Measurements from ENCODE around the gene PSMD14.

PSMD14 gene

DNA sequence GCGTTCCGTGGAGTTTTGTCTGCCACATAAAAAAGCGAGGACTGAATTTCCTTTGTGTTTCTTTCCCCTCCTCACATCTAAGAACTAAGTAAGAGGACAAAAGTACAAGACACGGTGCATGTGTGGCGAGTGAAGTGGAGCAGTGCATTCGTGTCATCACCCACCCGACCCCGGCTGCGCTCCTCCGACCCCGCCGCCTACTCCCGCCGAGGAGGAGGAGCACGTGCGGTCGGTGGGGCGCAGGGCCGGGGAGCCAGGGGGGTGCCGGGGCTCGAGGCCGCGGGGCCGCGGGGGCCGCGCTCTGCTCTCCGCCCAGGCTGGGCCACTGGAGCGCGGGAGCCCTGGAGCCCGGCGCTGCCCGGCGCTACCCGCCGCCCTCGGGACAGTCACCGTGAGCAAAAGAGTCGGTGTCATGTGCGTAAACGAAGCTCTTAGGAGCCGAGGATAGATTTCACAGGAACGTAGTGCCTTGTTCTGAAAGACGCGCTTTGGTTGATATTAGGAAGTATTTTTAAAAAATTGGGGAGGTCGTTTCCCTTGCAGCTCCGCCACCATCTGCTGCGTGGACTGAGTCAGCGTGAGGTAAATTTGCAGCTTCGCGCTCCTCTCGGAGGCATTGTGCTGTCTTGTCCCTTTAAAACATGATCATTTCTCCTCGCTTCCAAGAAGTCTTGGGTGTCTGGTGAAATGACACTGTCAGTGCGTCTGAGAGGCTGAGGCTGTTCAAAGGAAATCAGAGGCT lies 118.9 kb downstream of the PSMD14 start:
- WGBS (ENCODE audit: insufficient coverage): 2% methylated on average over 52 of the region's 54 CpGs
- Histone ChIP-seq H3K27ac (ENCODE audit: insufficient read depth in 1 of 2, low read depth in 1 of 2, low read length in 2 of 2, poor library complexity in 1 of 2, severe bottlenecking in 2 of 2) (no peak overlapping the region), H3K36me3 (ENCODE audit: control insufficient read depth in 4 of 4, insufficient read depth in 4 of 4, low read length in 3 of 4) (no peaks in the 10 kb centered on the region), H3K4me3 (ENCODE audit: control insufficient read depth in 1 of 7, extremely low read depth in 1 of 7, insufficient read depth in 4 of 7, low read depth in 2 of 7, low read length in 6 of 7) (peak overlapping the region in 4 of 7 experiments; percentile 35 to 53 (median 39)), H3K4me1 (ENCODE audit: control extremely low read depth in 1 of 4, control insufficient read depth in 4 of 4, insufficient read depth in 4 of 4, low read length in 3 of 4) (peaks cover 0 to 24% (median 21%) of the 10 kb centered on the region in 4 experiments), H3K9me3 (ENCODE audit: control extremely low read depth in 1 of 5, control insufficient read depth in 4 of 5, insufficient read depth in 2 of 5, low read depth in 1 of 5, low read length in 4 of 5) (peaks cover 0 to 4% (median 0%) of the 10 kb centered on the region in 5 experiments), H3K27me3 (replicated peaks in 2 of 5; ENCODE audit: control insufficient read depth in 4 of 5, insufficient read depth in 5 of 5, low read length in 4 of 5) (peaks cover 48 to 97% (median 50%) of the 10 kb centered on the region in 5 experiments)
- ChIA-PET POLR2A (no interaction called here), CTCF (interaction anchor here (1.0 to 1.9 kb wide), 4 partner anchors 12 to 19 kb away, joined by 4 read pairs; no protein-coding TSS in a partner anchor)
- DNase-seq: peak; percentile 61 to 72 (median 71)

GRCh38 chr2:161427664-161428587 lies 119.7 kb downstream of the PSMD14 start:
- peaks cover 42 to 89% (median 45%) of the 10 kb centered on the region in 5 experiments for H3K27me3 ChIP-seq (replicated peaks in 2 of 5; ENCODE audit: control insufficient read depth in 4 of 5, insufficient read depth in 5 of 5, low read length in 4 of 5)
- POLR2A ChIA-PET: no interaction called here
- H3K27ac ChIP-seq (ENCODE audit: insufficient read depth in 1 of 2, low read depth in 1 of 2, low read length in 2 of 2, poor library complexity in 1 of 2, severe bottlenecking in 2 of 2): no peak overlapping the region
- peaks cover 0 to 24% (median 21%) of the 10 kb centered on the region in 4 experiments for H3K4me1 ChIP-seq (ENCODE audit: control extremely low read depth in 1 of 4, control insufficient read depth in 4 of 4, insufficient read depth in 4 of 4, low read length in 3 of 4)
- peak overlapping the region in 2 of 7 experiments; percentile 35 to 38 for H3K4me3 ChIP-seq (ENCODE audit: control insufficient read depth in 1 of 7, extremely low read depth in 1 of 7, insufficient read depth in 4 of 7, low read depth in 2 of 7, low read length in 6 of 7)
- DNase-seq: peak in 2 of 3 donors; percentile 18 to 23
- H3K36me3 ChIP-seq (ENCODE audit: control insufficient read depth in 4 of 4, insufficient read depth in 4 of 4, low read length in 3 of 4): no peaks in the 10 kb centered on the region
- 29% methylated on average over 46 of the region's 64 CpGs for WGBS (ENCODE audit: insufficient coverage)
- CTCF ChIA-PET: interaction anchor here (0.9 to 1.9 kb wide), 4 partner anchors 8 to 15 kb away, joined by 3 to 4 read pairs (median 4); no protein-coding TSS in a partner anchor
- H3K9me3 ChIP-seq (ENCODE audit: control extremely low read depth in 1 of 5, control insufficient read depth in 4 of 5, insufficient read depth in 2 of 5, low read depth in 1 of 5, low read length in 4 of 5): peaks cover 0 to 4% (median 0%) of the 10 kb centered on the region in 5 experiments

DNA sequence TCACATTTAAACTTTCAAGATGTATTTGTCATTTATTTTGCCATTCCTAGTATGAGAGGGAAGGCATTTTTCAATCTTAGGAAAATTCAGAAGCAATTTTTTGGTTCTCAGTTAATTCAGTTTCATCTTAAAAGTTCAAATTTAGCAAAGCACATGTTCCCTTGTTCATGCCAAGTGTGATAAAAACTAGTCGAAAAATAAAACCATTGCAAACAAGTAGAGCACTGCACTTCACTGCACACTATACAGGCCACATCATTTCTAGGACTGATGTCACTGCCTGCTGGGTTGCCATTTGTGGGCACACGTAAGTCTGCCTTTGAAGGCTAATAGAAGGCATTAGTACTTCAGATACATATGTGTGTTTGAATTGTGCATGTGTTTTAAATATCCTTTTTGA lies 122.2 kb downstream of the PSMD14 start:
- no peak overlapping the region for H3K4me3 ChIP-seq (ENCODE audit: control insufficient read depth in 1 of 7, extremely low read depth in 1 of 7, insufficient read depth in 4 of 7, low read depth in 2 of 7, low read length in 6 of 7)
- H3K4me1 ChIP-seq (ENCODE audit: control extremely low read depth in 1 of 4, control insufficient read depth in 4 of 4, insufficient read depth in 4 of 4, low read length in 3 of 4): peaks cover 0 to 14% (median 11%) of the 10 kb centered on the region in 4 experiments
- 100% methylated on average over 1 of the region's 2 CpGs for WGBS (ENCODE audit: insufficient coverage)
- no peaks in the 10 kb centered on the region for H3K36me3 ChIP-seq (ENCODE audit: control insufficient read depth in 4 of 4, insufficient read depth in 4 of 4, low read length in 3 of 4)
- peaks cover 0 to 4% (median 1%) of the 10 kb centered on the region in 5 experiments for H3K9me3 ChIP-seq (ENCODE audit: control extremely low read depth in 1 of 5, control insufficient read depth in 4 of 5, insufficient read depth in 2 of 5, low read depth in 1 of 5, low read length in 4 of 5)
- H3K27ac ChIP-seq (ENCODE audit: insufficient read depth in 1 of 2, low read depth in 1 of 2, low read length in 2 of 2, poor library complexity in 1 of 2, severe bottlenecking in 2 of 2): no peak overlapping the region
- peaks cover 23 to 65% (median 34%) of the 10 kb centered on the region in 5 experiments for H3K27me3 ChIP-seq (replicated peaks in 2 of 5; ENCODE audit: control insufficient read depth in 4 of 5, insufficient read depth in 5 of 5, low read length in 4 of 5)
- CTCF ChIA-PET: no interaction called here
- no peak for DNase-seq
- POLR2A ChIA-PET: no interaction called here

DNA sequence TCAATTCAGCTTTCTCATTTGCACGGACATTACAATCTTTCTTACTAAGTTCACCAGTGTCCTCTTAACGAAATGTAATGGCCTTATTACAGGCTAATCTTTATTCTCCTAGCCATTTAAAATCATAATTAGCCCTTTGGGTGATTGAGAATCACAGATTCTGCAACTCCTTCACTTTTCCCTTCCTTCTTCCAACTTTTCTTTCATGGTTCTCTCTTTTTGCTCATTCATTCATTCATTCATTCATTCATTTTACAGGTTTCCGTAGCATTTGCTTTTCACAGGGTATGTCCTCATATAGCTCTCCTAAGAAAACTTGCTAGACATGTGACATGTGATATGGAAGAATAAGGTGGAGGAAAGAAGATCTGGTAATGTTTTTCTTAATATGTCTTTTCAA lies 123.9 kb downstream of the PSMD14 start:
- WGBS (ENCODE audit: insufficient coverage): 100% methylated on average over 2 of the region's 3 CpGs
- H3K9me3 ChIP-seq (ENCODE audit: control extremely low read depth in 1 of 5, control insufficient read depth in 4 of 5, insufficient read depth in 2 of 5, low read depth in 1 of 5, low read length in 4 of 5): peaks cover 0 to 4% (median 0%) of the 10 kb centered on the region in 5 experiments
- H3K27ac ChIP-seq (ENCODE audit: insufficient read depth in 1 of 2, low read depth in 1 of 2, low read length in 2 of 2, poor library complexity in 1 of 2, severe bottlenecking in 2 of 2): no peak overlapping the region
- POLR2A ChIA-PET: no interaction called here
- no peaks in the 10 kb centered on the region for H3K36me3 ChIP-seq (ENCODE audit: control insufficient read depth in 4 of 4, insufficient read depth in 4 of 4, low read length in 3 of 4)
- CTCF ChIA-PET: no interaction called here
- peaks cover 0 to 10% (median 8%) of the 10 kb centered on the region in 4 experiments for H3K4me1 ChIP-seq (ENCODE audit: control extremely low read depth in 1 of 4, control insufficient read depth in 4 of 4, insufficient read depth in 4 of 4, low read length in 3 of 4)
- DNase-seq: no peak
- no peak overlapping the region for H3K4me3 ChIP-seq (ENCODE audit: control insufficient read depth in 1 of 7, extremely low read depth in 1 of 7, insufficient read depth in 4 of 7, low read depth in 2 of 7, low read length in 6 of 7)
- H3K27me3 ChIP-seq (replicated peaks in 2 of 5; ENCODE audit: control insufficient read depth in 4 of 5, insufficient read depth in 5 of 5, low read length in 4 of 5): peaks cover 11 to 48% (median 22%) of the 10 kb centered on the region in 5 experiments

DNA sequence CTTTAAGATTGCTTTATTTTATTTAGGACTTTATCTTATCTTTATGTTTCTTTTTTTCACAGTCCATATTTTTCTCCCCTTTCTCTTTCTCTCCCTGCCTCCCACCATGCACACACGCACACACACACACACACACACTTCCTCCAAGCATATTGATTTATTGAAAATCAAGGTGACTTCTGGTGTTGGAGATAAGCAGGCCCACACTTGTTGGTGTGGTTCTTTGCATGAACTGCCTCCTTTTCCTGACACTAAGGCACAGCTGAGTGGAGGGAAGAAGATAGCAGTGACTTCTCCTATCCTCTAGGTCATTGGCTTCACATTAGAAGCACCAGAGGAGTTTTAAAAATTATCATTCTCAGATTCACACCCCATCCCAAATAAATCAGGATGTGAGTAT lies 125.9 kb downstream of the PSMD14 start:
- H3K4me3 ChIP-seq (ENCODE audit: control insufficient read depth in 1 of 7, extremely low read depth in 1 of 7, insufficient read depth in 4 of 7, low read depth in 2 of 7, low read length in 6 of 7): no peak overlapping the region
- ChIA-PET POLR2A (interaction anchor here (0.7 kb wide), 1 partner anchor 190 kb away, joined by 4 read pairs; no protein-coding TSS in a partner anchor), CTCF (no interaction called here)
- peak in 2 of 3 donors; percentile 78 to 89 for DNase-seq
- H3K27me3 ChIP-seq (replicated peaks in 2 of 5; ENCODE audit: control insufficient read depth in 4 of 5, insufficient read depth in 5 of 5, low read length in 4 of 5): peaks cover 0 to 28% (median 14%) of the 10 kb centered on the region in 5 experiments
- H3K27ac ChIP-seq (ENCODE audit: insufficient read depth in 1 of 2, low read depth in 1 of 2, low read length in 2 of 2, poor library complexity in 1 of 2, severe bottlenecking in 2 of 2): no peak overlapping the region
- H3K9me3 ChIP-seq (ENCODE audit: control extremely low read depth in 1 of 5, control insufficient read depth in 4 of 5, insufficient read depth in 2 of 5, low read depth in 1 of 5, low read length in 4 of 5): peaks cover 0 to 4% (median 0%) of the 10 kb centered on the region in 5 experiments
- no CpG with 5 or more reads among the region's 1 CpG for WGBS (ENCODE audit: insufficient coverage)
- peaks cover 0 to 8% (median 0%) of the 10 kb centered on the region in 4 experiments for H3K4me1 ChIP-seq (ENCODE audit: control extremely low read depth in 1 of 4, control insufficient read depth in 4 of 4, insufficient read depth in 4 of 4, low read length in 3 of 4)
- H3K36me3 ChIP-seq (ENCODE audit: control insufficient read depth in 4 of 4, insufficient read depth in 4 of 4, low read length in 3 of 4): no peaks in the 10 kb centered on the region

GRCh38 chr2:161436411-161436810 lies 128.2 kb downstream of the PSMD14 start:
- no peak for DNase-seq
- peaks cover 0 to 8% (median 0%) of the 10 kb centered on the region in 4 experiments for H3K4me1 ChIP-seq (ENCODE audit: control extremely low read depth in 1 of 4, control insufficient read depth in 4 of 4, insufficient read depth in 4 of 4, low read length in 3 of 4)
- H3K27me3 ChIP-seq (replicated peaks in 2 of 5; ENCODE audit: control insufficient read depth in 4 of 5, insufficient read depth in 5 of 5, low read length in 4 of 5): peaks cover 0 to 7% (median 0%) of the 10 kb centered on the region in 5 experiments
- H3K27ac ChIP-seq (ENCODE audit: insufficient read depth in 1 of 2, low read depth in 1 of 2, low read length in 2 of 2, poor library complexity in 1 of 2, severe bottlenecking in 2 of 2): no peak overlapping the region
- H3K4me3 ChIP-seq (ENCODE audit: control insufficient read depth in 1 of 7, extremely low read depth in 1 of 7, insufficient read depth in 4 of 7, low read depth in 2 of 7, low read length in 6 of 7): no peak overlapping the region
- WGBS (ENCODE audit: insufficient coverage): no CpG with 5 or more reads among the region's 3 CpGs
- CTCF ChIA-PET: interaction anchor here (0.7 to 1.0 kb wide), 2 partner anchors 8 to 10 kb away, joined by 3 to 4 read pairs; no protein-coding TSS in a partner anchor
- H3K9me3 ChIP-seq (ENCODE audit: control extremely low read depth in 1 of 5, control insufficient read depth in 4 of 5, insufficient read depth in 2 of 5, low read depth in 1 of 5, low read length in 4 of 5): peaks cover 0 to 4% (median 0%) of the 10 kb centered on the region in 5 experiments
- POLR2A ChIA-PET: no interaction called here
- H3K36me3 ChIP-seq (ENCODE audit: control insufficient read depth in 4 of 4, insufficient read depth in 4 of 4, low read length in 3 of 4): no peaks in the 10 kb centered on the region
